PFSK-1 (cell line): ENCODE data around the gene ARRDC2.

ENCODE experiments used
- POLR2AphosphoS5 ChIP-seq: IDR thresholded peaks from 2 replicates; pipeline ENCODE4 v1.6.1; 2012; ENCODE audit warnings: low read depth, mild to moderate bottlenecking, control low read depth, low read length, moderate library complexity
- TAF1 ChIP-seq: IDR thresholded peaks from 2 replicates; pipeline ENCODE4 v1.6.1; 2012; ENCODE audit warnings: low read length, control low read depth, borderline replicate concordance; ENCODE audit not compliant: insufficient read depth

DNA sequence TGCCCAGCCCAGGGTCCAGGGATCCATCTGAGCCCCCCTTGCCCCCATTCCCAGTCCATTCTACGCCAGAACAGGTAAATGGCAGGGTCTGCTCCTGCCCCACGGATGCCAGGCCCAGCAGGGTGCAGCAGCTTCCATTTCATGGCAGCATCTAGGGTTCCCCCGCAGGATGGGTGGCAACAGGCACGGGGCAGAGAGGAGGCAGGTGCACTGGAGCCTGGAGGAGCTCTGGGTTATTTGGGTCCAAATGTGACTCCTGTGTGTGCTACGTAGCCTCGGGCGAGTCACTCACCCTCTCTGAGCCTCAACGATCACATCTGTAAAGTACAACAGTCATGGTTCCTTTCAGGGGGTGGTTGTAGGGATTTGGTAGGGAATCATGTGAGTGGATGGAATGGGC is 51.3 kb downstream of the ARRDC2 start:
- no peak for TF ChIP-seq TAF1
- no peak for TF ChIP-seq POLR2AphosphoS5
